HG02852 (cell line): ENCODE data around the gene ASB8.
"Not testable (repeated sequence)": the region's sequence is repeated elsewhere in the genome, so short reads cannot be mapped to it uniquely, and the experiment has no call there.

ENCODE experiments used
- ATAC-seq: cut with Tn5 transposase; IDR thresholded peaks from one replicate; pipeline ENCODE4 v1.9.1; 2021; ENCODE audit warnings: mild to moderate bottlenecking, moderate library complexity; ENCODE audit not compliant: unreplicated experiment

The ASB8 gene

GRCh38 chr12:48183091-48183875, 26.0 kb upstream of the ASB8 start, which contains the start of gene CCDC184:
CCDC184 (plus strand) TSS chr12:48183644; CDS start chr12:48184123, 479 bp downstream.
- peak; percentile 86 for ATAC-seq

- ATAC-seq, result peak; percentile 6
These were observed 25.3 kb upstream of the ASB8 start for GRCh38 chr12:48182631-48183030.

- ATAC-seq, result no peak
These were observed 23.7 kb upstream of the ASB8 start for GRCh38 chr12:48180857-48181495.

GRCh38 chr12:48180424-48180823, 23.1 kb upstream of the ASB8 start:
- ATAC-seq, result no peak

GRCh38 chr12:48179466-48179865, 22.2 kb upstream of the ASB8 start:
- no peak for ATAC-seq

- no peak for ATAC-seq
These were observed 20.7 kb upstream of the ASB8 start for GRCh38 chr12:48177982-48178381.

GRCh38 chr12:48176417-48176751, 19.1 kb upstream of the ASB8 start:
- ATAC-seq, result no peak

- ATAC-seq, result no peak
These were observed 18.5 kb upstream of the ASB8 start for GRCh38 chr12:48175613-48176416.

GRCh38 chr12:48169011-48169410, 11.7 kb upstream of the ASB8 start:
- no peak for ATAC-seq

- ATAC-seq, result no peak
These were observed 8.0 kb upstream of the ASB8 start for GRCh38 chr12:48165089-48165981.

- no peak for ATAC-seq
These were observed 7.1 kb upstream of the ASB8 start for GRCh38 chr12:48164451-48164850.

- ATAC-seq, result no peak
These were observed 5.9 kb upstream of the ASB8 start for GRCh38 chr12:48163150-48163747.

GRCh38 chr12:48160807-48161206, 3.5 kb upstream of the ASB8 start:
- ATAC-seq, result no peak

GRCh38 chr12:48160046-48160445, 2.7 kb upstream of the ASB8 start:
- ATAC-seq, result no peak

- ATAC-seq, result no peak
These were observed 615 bp upstream of the ASB8 start for GRCh38 chr12:48157889-48158370.

GRCh38 chr12:48156652-48157017, 680 bp downstream of the ASB8 start:
- ATAC-seq, result no peak

GRCh38 chr12:48155786-48156185, 1.5 kb downstream of the ASB8 start:
- ATAC-seq, result not testable (repeated sequence)

- no peak for ATAC-seq
These were observed 6.1 kb downstream of the ASB8 start for GRCh38 chr12:48151103-48151771.

GRCh38 chr12:48145981-48146380, 11.3 kb downstream of the ASB8 start:
- no peak for ATAC-seq

- ATAC-seq, result no peak
These were observed 13.4 kb downstream of the ASB8 start for GRCh38 chr12:48143898-48144297.
